ENCODE results near the gene ROR2. TPM values are rescaled to one million over a fixed set of nuclear protein-coding genes. Genes with fewer than 3 reads are reported as not detected.

The ROR2 gene
- total and polyA plus RNA-seq, 4 experiments from 2014 or later: 0.17 to 0.31 (median 0.29) TPM; not detected in 1

- intact Hi-C loops (cut with micrococcal nuclease): no loop called here
- ChIA-PET CTCF (ENCODE audit: partially characterized antibody) (no interaction called here), POLR2A (ENCODE audit: partially characterized antibody) (no interaction called here)
- no peak overlapping the region for H3K4me3 Mint-ChIP-seq
- Histone ChIP-seq H3K4me1 (ENCODE audit: insufficient read depth, low read length) (no peaks in the 10 kb centered on the region), H3K27ac (ENCODE audit: low read depth, low read length) (no peak overlapping the region), H3K36me3 (ENCODE audit: insufficient read depth, low read length) (no peaks in the 10 kb centered on the region), H3K4me3 (ENCODE audit: low read length in 2 of 2) (no peak overlapping the region), H3K27me3 (ENCODE audit: insufficient read depth, low read length) (no peaks in the 10 kb centered on the region), H3K9me3 (ENCODE audit: control insufficient read depth in 1 of 2, low read length in 2 of 2) (no peaks in the 10 kb centered on the region)
- H3K27ac Mint-ChIP-seq: no peak overlapping the region
- no peaks in the 10 kb centered on the region for H3K9me3 Mint-ChIP-seq
- no peak for DNase-seq
- peaks cover 5 to 6% of the 10 kb centered on the region in 2 donors for H3K27me3 Mint-ChIP-seq
- no peaks in the 10 kb centered on the region for H3K36me3 Mint-ChIP-seq
- H3K4me1 Mint-ChIP-seq: no peaks in the 10 kb centered on the region
These were observed 125.9 kb downstream of the ROR2 start for GRCh38 chr9:91824151-91824550.

DNA sequence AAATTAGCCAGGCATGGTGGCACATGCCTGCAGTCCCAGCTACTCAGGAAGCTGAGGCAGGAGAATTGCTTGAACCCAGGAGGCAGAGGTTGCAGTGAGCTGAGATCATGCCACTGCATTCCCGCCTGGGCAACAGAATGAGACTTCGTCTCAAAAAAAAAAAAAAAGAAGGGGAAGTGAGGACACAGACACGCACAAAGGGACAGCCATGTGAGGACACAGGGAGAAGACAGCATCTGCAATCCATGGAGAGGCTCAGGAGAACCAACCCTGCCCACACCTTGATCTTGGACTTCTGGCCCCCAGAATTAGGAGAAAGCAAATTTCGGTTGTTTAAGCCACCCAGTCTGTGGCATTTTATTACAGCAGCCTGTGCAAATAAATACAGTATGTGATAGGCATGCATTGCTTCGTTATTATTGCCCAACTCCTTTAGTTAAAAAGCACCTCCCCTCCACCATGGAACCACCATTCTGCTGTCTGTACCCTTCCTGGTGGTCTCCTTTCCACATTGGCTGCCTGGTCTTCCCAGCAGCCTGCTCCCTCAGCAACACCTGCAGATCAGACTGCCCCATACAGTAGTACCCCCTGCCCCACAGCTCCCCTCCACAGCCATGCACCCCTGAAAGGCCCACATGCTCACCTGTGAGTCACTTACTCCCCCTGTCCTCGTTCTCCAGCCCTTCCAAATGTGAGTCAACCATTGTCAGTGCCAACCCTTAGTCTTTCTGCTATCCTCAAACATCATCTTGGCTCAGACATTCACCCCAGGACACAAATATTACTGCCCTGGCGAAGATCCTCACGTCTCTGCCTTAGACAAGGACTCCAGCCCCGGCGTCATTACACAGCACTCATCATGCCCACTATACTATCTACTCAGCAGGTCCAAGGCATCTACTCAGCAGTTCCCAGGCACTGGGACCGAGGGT, 128.8 kb downstream of the ROR2 start:
- Histone ChIP-seq H3K27ac (ENCODE audit: low read depth, low read length) (no peak overlapping the region), H3K4me3 (ENCODE audit: low read length in 2 of 2) (no peak overlapping the region), H3K4me1 (ENCODE audit: insufficient read depth, low read length) (no peaks in the 10 kb centered on the region), H3K9me3 (ENCODE audit: control insufficient read depth in 1 of 2, low read length in 2 of 2) (no peaks in the 10 kb centered on the region), H3K36me3 (ENCODE audit: insufficient read depth, low read length) (no peaks in the 10 kb centered on the region), H3K27me3 (ENCODE audit: insufficient read depth, low read length) (no peaks in the 10 kb centered on the region)
- Mint-ChIP-seq H3K4me3 (no peak overlapping the region), H3K9me3 (no peaks in the 10 kb centered on the region), H3K4me1 (no peaks in the 10 kb centered on the region), H3K27me3 (peaks cover 5 to 6% of the 10 kb centered on the region in 2 donors), H3K36me3 (no peaks in the 10 kb centered on the region), H3K27ac (no peak overlapping the region)
- intact Hi-C loops (cut with micrococcal nuclease): no loop called here
- ChIA-PET POLR2A (ENCODE audit: partially characterized antibody) (no interaction called here), CTCF (ENCODE audit: partially characterized antibody) (no interaction called here)
- DNase-seq: no peak

DNA sequence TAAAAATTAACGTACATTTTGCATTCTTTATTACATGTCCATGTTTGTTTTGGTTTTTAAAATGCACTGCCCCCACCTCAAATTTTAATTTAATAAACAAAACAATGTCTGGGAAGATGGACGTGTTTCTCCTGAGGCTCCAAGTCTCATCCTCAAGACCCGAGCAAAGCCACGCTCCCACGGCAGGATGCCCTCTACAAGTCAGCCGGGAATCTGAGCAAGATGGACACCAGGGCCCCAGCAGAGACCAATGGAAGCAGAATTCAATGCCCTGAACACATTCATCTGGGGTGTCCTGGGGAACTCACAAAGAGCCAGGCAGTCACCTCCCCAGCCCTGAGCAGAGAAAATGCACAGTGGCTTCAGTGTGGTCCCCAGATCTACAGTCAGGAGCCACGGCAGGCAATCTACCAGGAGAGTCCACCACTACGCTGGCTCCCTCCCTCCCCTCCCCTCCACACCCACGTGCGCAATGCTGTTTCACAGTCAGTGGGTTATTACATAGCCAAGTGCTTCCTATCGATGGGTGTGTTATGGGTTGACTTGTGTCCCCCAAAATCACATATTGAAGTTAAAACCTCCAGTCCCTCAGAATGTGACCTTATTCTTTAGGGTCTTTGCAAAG, 129.8 kb downstream of the ROR2 start:
- no peak overlapping the region for H3K4me3 ChIP-seq (ENCODE audit: low read length in 2 of 2)
- no peak overlapping the region for H3K4me3 Mint-ChIP-seq
- intact Hi-C loops (cut with micrococcal nuclease): no loop called here
- H3K27me3 ChIP-seq (ENCODE audit: insufficient read depth, low read length): no peaks in the 10 kb centered on the region
- H3K9me3 Mint-ChIP-seq: no peaks in the 10 kb centered on the region
- H3K27ac ChIP-seq (ENCODE audit: low read depth, low read length): no peak overlapping the region
- POLR2A ChIA-PET (ENCODE audit: partially characterized antibody): no interaction called here
- H3K27me3 Mint-ChIP-seq: peaks cover 5 to 6% of the 10 kb centered on the region in 2 donors
- CTCF ChIA-PET (ENCODE audit: partially characterized antibody): no interaction called here
- DNase-seq: no peak
- no peaks in the 10 kb centered on the region for H3K9me3 ChIP-seq (ENCODE audit: control insufficient read depth in 1 of 2, low read length in 2 of 2)
- no peaks in the 10 kb centered on the region for H3K4me1 ChIP-seq (ENCODE audit: insufficient read depth, low read length)
- no peaks in the 10 kb centered on the region for H3K4me1 Mint-ChIP-seq
- no peaks in the 10 kb centered on the region for H3K36me3 Mint-ChIP-seq
- H3K27ac Mint-ChIP-seq: no peak overlapping the region
- no peaks in the 10 kb centered on the region for H3K36me3 ChIP-seq (ENCODE audit: insufficient read depth, low read length)

GRCh38 chr9:91818647-91819403, 131.2 kb downstream of the ROR2 start:
- ChIA-PET CTCF (ENCODE audit: partially characterized antibody) (no interaction called here), POLR2A (ENCODE audit: partially characterized antibody) (no interaction called here)
- Histone ChIP-seq H3K4me3 (ENCODE audit: low read length in 2 of 2) (no peak overlapping the region), H3K27ac (ENCODE audit: low read depth, low read length) (no peak overlapping the region), H3K27me3 (ENCODE audit: insufficient read depth, low read length) (no peaks in the 10 kb centered on the region), H3K36me3 (ENCODE audit: insufficient read depth, low read length) (no peaks in the 10 kb centered on the region), H3K4me1 (ENCODE audit: insufficient read depth, low read length) (no peaks in the 10 kb centered on the region), H3K9me3 (ENCODE audit: control insufficient read depth in 1 of 2, low read length in 2 of 2) (no peaks in the 10 kb centered on the region)
- no peaks in the 10 kb centered on the region for H3K36me3 Mint-ChIP-seq
- H3K27me3 Mint-ChIP-seq: peaks cover 4 to 5% of the 10 kb centered on the region in 2 donors
- intact Hi-C loops (cut with micrococcal nuclease): no loop called here
- no peaks in the 10 kb centered on the region for H3K4me1 Mint-ChIP-seq
- no peak for DNase-seq
- H3K9me3 Mint-ChIP-seq: no peaks in the 10 kb centered on the region
- no peak overlapping the region for H3K4me3 Mint-ChIP-seq
- no peak overlapping the region for H3K27ac Mint-ChIP-seq

- Histone ChIP-seq H3K27me3 (ENCODE audit: insufficient read depth, low read length) (no peaks in the 10 kb centered on the region), H3K36me3 (ENCODE audit: insufficient read depth, low read length) (no peaks in the 10 kb centered on the region), H3K4me1 (ENCODE audit: insufficient read depth, low read length) (no peaks in the 10 kb centered on the region), H3K4me3 (ENCODE audit: low read length in 2 of 2) (no peak overlapping the region), H3K9me3 (ENCODE audit: control insufficient read depth in 1 of 2, low read length in 2 of 2) (no peaks in the 10 kb centered on the region), H3K27ac (ENCODE audit: low read depth, low read length) (no peak overlapping the region)
- H3K4me3 Mint-ChIP-seq: no peak overlapping the region
- no peaks in the 10 kb centered on the region for H3K4me1 Mint-ChIP-seq
- no peaks in the 10 kb centered on the region for H3K36me3 Mint-ChIP-seq
- no peaks in the 10 kb centered on the region for H3K9me3 Mint-ChIP-seq
- peaks cover 4 to 5% of the 10 kb centered on the region in 2 donors for H3K27me3 Mint-ChIP-seq
- intact Hi-C loops (cut with micrococcal nuclease): no loop called here
- ChIA-PET POLR2A (ENCODE audit: partially characterized antibody) (no interaction called here), CTCF (ENCODE audit: partially characterized antibody) (no interaction called here)
- DNase-seq: no peak
- H3K27ac Mint-ChIP-seq: no peak overlapping the region
These were observed 131.8 kb downstream of the ROR2 start for GRCh38 chr9:91818225-91818585.

DNA sequence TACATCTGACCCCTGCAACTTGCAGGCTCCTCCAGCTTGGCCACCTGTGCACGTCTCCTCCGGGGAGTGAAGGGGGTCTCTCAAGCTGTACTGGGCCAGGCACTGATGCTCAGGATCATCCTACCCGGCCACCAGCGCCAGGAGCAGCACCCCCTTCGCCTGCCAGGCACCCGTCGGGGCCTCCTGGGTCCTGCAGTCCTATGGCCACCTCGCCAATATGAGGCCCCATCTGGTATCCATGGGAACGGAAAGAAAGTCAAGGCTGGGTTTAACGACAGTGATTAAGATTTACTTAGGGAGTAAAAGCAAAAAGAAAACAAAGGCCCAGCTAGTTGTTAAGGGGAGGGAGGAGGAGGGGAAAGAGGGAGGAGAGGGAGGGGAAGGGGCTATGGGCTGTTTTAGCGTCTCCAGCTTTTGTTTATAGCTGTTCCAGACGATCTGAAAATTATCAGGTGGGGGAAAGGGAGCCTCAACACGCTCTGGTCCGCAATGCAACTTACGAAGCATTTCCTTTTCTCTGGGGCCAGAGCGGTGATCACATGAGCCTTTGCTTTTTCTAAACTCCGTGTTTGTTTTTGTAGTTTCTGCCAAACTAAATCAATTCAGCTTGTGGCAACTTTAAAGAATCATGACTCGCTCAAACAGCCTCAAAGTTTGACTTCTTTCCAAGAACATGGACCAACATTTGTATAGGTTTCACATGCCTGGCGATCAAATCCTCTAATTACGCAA, 132.4 kb downstream of the ROR2 start:
- intact Hi-C loops (cut with micrococcal nuclease): no loop called here
- no peak overlapping the region for H3K4me3 Mint-ChIP-seq
- H3K9me3 Mint-ChIP-seq: no peaks in the 10 kb centered on the region
- no peaks in the 10 kb centered on the region for H3K4me1 ChIP-seq (ENCODE audit: insufficient read depth, low read length)
- H3K27ac Mint-ChIP-seq: no peak overlapping the region
- no peak overlapping the region for H3K27ac ChIP-seq (ENCODE audit: low read depth, low read length)
- no peak for DNase-seq
- ChIA-PET POLR2A (ENCODE audit: partially characterized antibody) (no interaction called here), CTCF (ENCODE audit: partially characterized antibody) (no interaction called here)
- H3K27me3 Mint-ChIP-seq: peaks cover 3 to 4% of the 10 kb centered on the region in 2 donors
- H3K9me3 ChIP-seq (ENCODE audit: control insufficient read depth in 1 of 2, low read length in 2 of 2): no peaks in the 10 kb centered on the region
- no peaks in the 10 kb centered on the region for H3K36me3 Mint-ChIP-seq
- no peaks in the 10 kb centered on the region for H3K27me3 ChIP-seq (ENCODE audit: insufficient read depth, low read length)
- no peaks in the 10 kb centered on the region for H3K4me1 Mint-ChIP-seq
- H3K4me3 ChIP-seq (ENCODE audit: low read length in 2 of 2): no peak overlapping the region
- H3K36me3 ChIP-seq (ENCODE audit: insufficient read depth, low read length): no peaks in the 10 kb centered on the region

- no peaks in the 10 kb centered on the region for H3K27me3 ChIP-seq (ENCODE audit: insufficient read depth, low read length)
- no peaks in the 10 kb centered on the region for H3K4me1 ChIP-seq (ENCODE audit: insufficient read depth, low read length)
- Mint-ChIP-seq H3K27me3 (peaks cover 3 to 4% of the 10 kb centered on the region in 2 donors), H3K27ac (no peak overlapping the region), H3K4me3 (no peak overlapping the region), H3K9me3 (no peaks in the 10 kb centered on the region), H3K36me3 (no peaks in the 10 kb centered on the region), H3K4me1 (no peaks in the 10 kb centered on the region)
- no peaks in the 10 kb centered on the region for H3K36me3 ChIP-seq (ENCODE audit: insufficient read depth, low read length)
- POLR2A ChIA-PET (ENCODE audit: partially characterized antibody): no interaction called here
- DNase-seq: no peak
- H3K4me3 ChIP-seq (ENCODE audit: low read length in 2 of 2): no peak overlapping the region
- CTCF ChIA-PET (ENCODE audit: partially characterized antibody): no interaction called here
- H3K9me3 ChIP-seq (ENCODE audit: control insufficient read depth in 1 of 2, low read length in 2 of 2): no peaks in the 10 kb centered on the region
- intact Hi-C loops (cut with micrococcal nuclease): no loop called here
- no peak overlapping the region for H3K27ac ChIP-seq (ENCODE audit: low read depth, low read length)
These were observed 132.9 kb downstream of the ROR2 start for GRCh38 chr9:91817106-91817492.
